WTC11 (cell line): ENCODE data around the gene DYDC1. TPM values are rescaled to one million over a fixed set of nuclear protein-coding genes. Genes with fewer than 3 reads are reported as not detected.

ENCODE experiments used
- ATAC-seq: fragments of 200-7000 bp; cut with Tn5 transposase; 2 replicates; pipeline ENCODE4 v1.10.0; 2021; ENCODE audit warnings: mild to moderate bottlenecking, moderate library complexity
- CTCF ChIA-PET: fragments of 300-600 bp; sonication (Branson Sonifier 250); formaldehyde crosslinking; loops from one replicate; lab custom pipeline; 2021; ENCODE audit warnings: antibody characterized with exemption; lab: Charles Lee
- POLR2A ChIA-PET: fragments of 350-600 bp; sonication (Branson Sonifier 250); formaldehyde crosslinking; loops from one replicate; lab custom pipeline; 2021; ENCODE audit warnings: antibody characterized with exemption; lab: Charles Lee
- DNase-seq: peaks from one replicate; pipeline ENCODE4 v3.0.0; 2021; ENCODE audit warnings: low spot score
- H3K27ac Mint-ChIP-seq: 2 replicates; pipeline ENCODE4 v1.8.0; 2021; ENCODE audit warnings: mixed read lengths
- H3K27me3 Mint-ChIP-seq: 2 replicates; pipeline ENCODE4 v1.8.0; 2021; ENCODE audit warnings: low read depth, mild to moderate bottlenecking, moderate library complexity, mixed read lengths
- H3K36me3 Mint-ChIP-seq: 2 replicates; pipeline ENCODE4 v1.8.0; 2021; ENCODE audit warnings: mixed read lengths
- H3K4me1 Mint-ChIP-seq: 2 replicates; pipeline ENCODE4 v1.8.0; 2022; ENCODE audit warnings: mixed read lengths
- H3K4me3 Mint-ChIP-seq: 2 replicates; pipeline ENCODE4 v1.8.0; 2021; ENCODE audit warnings: mild to moderate bottlenecking, moderate library complexity, mixed read lengths
- H3K9me3 Mint-ChIP-seq: 2 replicates; pipeline ENCODE4 v1.8.0; 2021; ENCODE audit warnings: mixed read lengths
- AR ChIP-seq: fragments of 250-450 bp; sonication (Bioruptor Pico); IDR thresholded peaks from 2 replicates; pipeline ENCODE4 v1.9.0; 2021; ENCODE audit warnings: mild to moderate bottlenecking
- E2F4 ChIP-seq: sonication (generic); formaldehyde crosslinking; IDR thresholded peaks from 2 replicates; pipeline ENCODE4 v1.8.1; 2022; ENCODE audit warnings: low read depth, mild to moderate bottlenecking, moderate library complexity, missing genetic modification reagents, borderline replicate concordance
- GABPB1 ChIP-seq: sonication (generic); formaldehyde crosslinking; IDR thresholded peaks from 2 replicates; pipeline ENCODE4 v1.8.1; 2023; ENCODE audit warnings: mild to moderate bottlenecking, missing genetic modification reagents
- HMGXB4 ChIP-seq: sonication (generic); formaldehyde crosslinking; IDR thresholded peaks from 2 replicates; pipeline ENCODE4 v1.8.1; 2023; ENCODE audit warnings: mild to moderate bottlenecking, moderate library complexity, missing genetic modification reagents
- JUN ChIP-seq: sonication (generic); formaldehyde crosslinking; IDR thresholded peaks from 2 replicates; pipeline ENCODE4 v1.8.0; 2023; ENCODE audit warnings: mild to moderate bottlenecking, missing genetic modification reagents
- KAT7 ChIP-seq: sonication (generic); formaldehyde crosslinking; IDR thresholded peaks from 2 replicates; pipeline ENCODE4 v1.8.1; 2023; ENCODE audit warnings: missing genetic modification reagents, mild to moderate bottlenecking, borderline replicate concordance
- NFE2L1 ChIP-seq: sonication (generic); formaldehyde crosslinking; IDR thresholded peaks from 2 replicates; pipeline ENCODE4 v1.8.1; 2023; ENCODE audit warnings: missing genetic modification reagents
- SMAD3 ChIP-seq: sonication (generic); formaldehyde crosslinking; IDR thresholded peaks from 2 replicates; pipeline ENCODE4 v1.8.0; 2022; ENCODE audit warnings: missing genetic modification reagents, mild to moderate bottlenecking, borderline replicate concordance
- STAT6 ChIP-seq: sonication (generic); formaldehyde crosslinking; conservative IDR thresholded peaks from 2 replicates; pipeline ENCODE4 v1.8.1; 2023; ENCODE audit warnings: mild to moderate bottlenecking, low read depth, missing genetic modification reagents, moderate library complexity
- TP53 ChIP-seq: sonication (generic); formaldehyde crosslinking; IDR thresholded peaks from 2 replicates; pipeline ENCODE4 v1.8.1; 2023; ENCODE audit warnings: mild to moderate bottlenecking, missing genetic modification reagents
- USF2 ChIP-seq: sonication (generic); formaldehyde crosslinking; IDR thresholded peaks from 2 replicates; pipeline ENCODE4 v1.8.1; 2023; ENCODE audit warnings: mild to moderate bottlenecking, missing genetic modification reagents, moderate library complexity
- ZMAT4 ChIP-seq: fragments of 250-450 bp; sonication (Bioruptor Pico); IDR thresholded peaks from 2 replicates; pipeline ENCODE4 v1.9.0; 2021; ENCODE audit warnings: mild to moderate bottlenecking
- ZNF232 ChIP-seq: sonication (generic); formaldehyde crosslinking; IDR thresholded peaks from 2 replicates; pipeline ENCODE4 v1.8.0; 2022; ENCODE audit warnings: mild to moderate bottlenecking, missing genetic modification reagents
- ZNF671 ChIP-seq: fragments of 250-450 bp; sonication (Bioruptor Pico); IDR thresholded peaks from 2 replicates; pipeline ENCODE4 v1.8.0; 2021; ENCODE audit warnings: mild to moderate bottlenecking
- ZSCAN18 ChIP-seq: fragments of 250-450 bp; sonication (Bioruptor Pico); IDR thresholded peaks from 2 replicates; pipeline ENCODE4 v2.1.2; 2022; ENCODE audit warnings: mild to moderate bottlenecking, moderate library complexity
- total RNA-seq: library from RNA; stranded (reverse); gene quantifications from 3 replicates; pipeline ENCODE4 v1.2.3, GENCODE V29; 2021

Gene DYDC1
- total RNA-seq, 1 experiment from 2014 or later = 0.52 TPM

GRCh38 chr10:80319725-80320290, 36.7 kb downstream of the DYDC1 start:
- DNase-seq (no peak), ATAC-seq (no peak)
- no peak for TF ChIP-seq ZNF671 (CRISPR knock-in tag)
- TF ChIP-seq GABPB1 = no peak
- TF ChIP-seq ZNF232 (CRISPR knock-in tag) = no peak
- TF ChIP-seq KAT7 (CRISPR knock-in tag) = no peak
- TF ChIP-seq ZMAT4 (CRISPR knock-in tag) = no peak
- no peak for TF ChIP-seq USF2 (CRISPR knock-in tag)
- TF ChIP-seq JUN (CRISPR knock-in tag) = no peak
- TF ChIP-seq ZSCAN18 (CRISPR knock-in tag) = no peak
- no peak for TF ChIP-seq AR
- no peak for TF ChIP-seq STAT6 (CRISPR knock-in tag)
- no peak for TF ChIP-seq TP53 (CRISPR knock-in tag)
- no peak for TF ChIP-seq SMAD3 (CRISPR knock-in tag)
- TF ChIP-seq E2F4 (CRISPR knock-in tag) = no peak
- no peak for TF ChIP-seq HMGXB4 (CRISPR knock-in tag)
- TF ChIP-seq NFE2L1 (CRISPR knock-in tag) = no peak
- ChIA-PET POLR2A (no interaction called here), CTCF (no interaction called here)
- no peaks in the 10 kb centered on the region for H3K36me3 Mint-ChIP-seq
- H3K4me3 Mint-ChIP-seq = no peak overlapping the region
- peaks cover 2% of the 10 kb centered on the region for H3K4me1 Mint-ChIP-seq
- peaks cover 4% of the 10 kb centered on the region; the same call in 1 of the 2 replicates for H3K27me3 Mint-ChIP-seq
- peaks cover 7% of the 10 kb centered on the region for H3K9me3 Mint-ChIP-seq
- H3K27ac Mint-ChIP-seq = no peak overlapping the region
